Activated CD8-positive, alpha-beta memory T cell treated with anti-CD3 and anti-CD28 coated beads, Interleukin-2, amount 10 ng/mL, durations not matched to agents 7 days and 5 days (primary cell): ENCODE measurements around the gene PCDHGA3. TPM values are rescaled to one million over a fixed set of nuclear protein-coding genes. Genes with fewer than 3 reads are reported as not detected.
"Not testable (repeated sequence)": the region's sequence is repeated elsewhere in the genome, so short reads cannot be mapped to it uniquely, and the experiment has no call there.

ENCODE experiments used
- ATAC-seq: fragments of 150-1000 bp; cut with Tn5 transposase; one replicate; pipeline ENCODE4 v1.10.0; 2021; ENCODE audit warnings: moderate library complexity
- CTCF ChIA-PET: fragments of 350-600 bp; sonication (Branson Sonifier 250); formaldehyde crosslinking; loops from one replicate; lab custom pipeline; 2021; ENCODE audit warnings: antibody characterized with exemption; lab: Charles Lee
- DNase-seq: peaks from one replicate; pipeline ENCODE4 v3.0.0-alpha.2; 2020
- H3K27ac Mint-ChIP-seq: one replicate; pipeline ENCODE4 v1.8.0; 2021; ENCODE audit warnings: mild to moderate bottlenecking, mixed read lengths
- H3K27me3 Mint-ChIP-seq: one replicate; pipeline ENCODE4 v1.8.0; 2021; ENCODE audit warnings: mixed read lengths
- H3K36me3 Mint-ChIP-seq: one replicate; pipeline ENCODE4 v1.8.0; 2021; ENCODE audit warnings: mild to moderate bottlenecking, mixed read lengths
- H3K4me1 Mint-ChIP-seq: one replicate; pipeline ENCODE4 v1.8.0; 2021; ENCODE audit warnings: mixed read lengths
- H3K4me3 Mint-ChIP-seq: one replicate; pipeline ENCODE4 v1.8.0; 2021; ENCODE audit warnings: mild to moderate bottlenecking, moderate library complexity, mixed read lengths
- H3K9me3 Mint-ChIP-seq: one replicate; pipeline ENCODE4 v1.8.0; 2022; ENCODE audit warnings: low read depth, mixed read lengths
- total RNA-seq, 2 experiments: library from RNA; stranded (reverse); gene quantifications; one replicate each; pipeline ENCODE4 v1.2.3, GENCODE V29; 2021

Gene PCDHGA3
- total RNA-seq, 2 experiments from 2014 or later: 0.15 TPM; not detected in 1

DNA sequence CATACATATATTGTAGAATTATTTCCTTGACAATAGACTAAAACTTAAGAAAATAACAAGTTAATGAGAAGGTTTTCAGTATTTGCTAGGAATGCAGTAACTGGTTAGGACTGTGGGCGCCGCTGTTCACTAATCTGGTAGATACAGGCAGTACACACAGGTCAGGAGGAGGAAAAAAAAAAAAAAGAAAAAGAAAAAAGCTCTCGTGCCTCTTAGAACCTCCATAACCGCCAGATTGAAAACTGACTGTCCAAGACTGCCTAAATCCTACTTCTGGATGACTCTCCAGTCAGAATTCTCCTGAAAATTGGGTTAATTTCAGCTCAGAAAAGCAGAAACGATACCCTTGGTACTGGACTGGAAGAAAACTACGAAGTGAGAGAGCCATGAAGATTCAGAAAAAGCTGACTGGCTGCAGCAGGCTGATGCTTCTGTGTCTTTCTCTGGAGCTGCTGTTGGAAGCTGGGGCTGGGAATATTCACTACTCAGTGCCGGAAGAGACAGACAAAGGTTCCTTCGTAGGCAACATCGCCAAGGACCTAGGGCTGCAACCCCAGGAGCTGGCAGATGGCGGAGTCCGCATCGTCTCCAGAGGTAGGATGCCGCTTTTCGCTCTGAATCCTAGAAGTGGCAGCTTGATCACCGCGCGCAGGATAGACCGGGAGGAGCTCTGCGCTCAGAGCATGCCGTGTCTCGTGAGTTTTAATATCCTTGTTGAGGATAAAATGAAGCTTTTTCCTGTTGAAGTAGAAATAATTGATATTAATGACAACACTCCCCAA lies 13.1 kb upstream of the PCDHGA3 start, which contains the start of gene PCDHGA1:
Gene PCDHGA1 (plus strand): TSS at position 216 of the 782 bp plus-strand sequence.
- no peak within 1 kb of the TSS for H3K27ac Mint-ChIP-seq
- no peak within 1 kb of the TSS for H3K4me3 Mint-ChIP-seq
- CTCF ChIA-PET: interaction anchor here (0.7 to 3.2 kb wide), 8 partner anchors 8 to 585 kb away, joined by 3 to 35 read pairs (median 4); partner anchors contain the start of genes PCDHGA2, PCDHGA3, PCDHGA4 and TAF7
- peak; percentile 44 for ATAC-seq
- DNase-seq: no peak
- peaks cover 14% of the 10 kb centered on the region for H3K9me3 Mint-ChIP-seq
- peaks cover 7% of the 10 kb centered on the region for H3K4me1 Mint-ChIP-seq
- peaks cover 49% of the 10 kb centered on the region for H3K27me3 Mint-ChIP-seq
- H3K36me3 Mint-ChIP-seq: peaks cover 2% of the 10 kb centered on the region

DNA sequence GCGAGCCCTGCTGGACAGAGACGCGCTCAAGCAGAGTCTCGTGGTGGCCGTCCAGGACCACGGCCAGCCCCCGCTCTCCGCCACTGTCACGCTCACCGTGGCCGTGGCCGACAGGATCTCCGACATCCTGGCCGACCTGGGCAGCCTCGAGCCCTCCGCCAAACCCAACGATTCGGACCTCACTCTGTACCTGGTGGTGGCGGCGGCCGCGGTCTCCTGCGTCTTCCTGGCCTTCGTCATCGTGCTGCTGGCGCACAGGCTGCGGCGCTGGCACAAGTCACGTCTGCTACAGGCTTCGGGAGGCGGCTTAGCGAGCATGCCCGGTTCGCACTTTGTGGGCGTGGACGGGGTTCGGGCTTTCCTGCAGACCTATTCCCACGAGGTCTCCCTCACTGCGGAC lies 11.1 kb upstream of the PCDHGA3 start:
- H3K36me3 Mint-ChIP-seq, ATAC-seq, H3K4me3 Mint-ChIP-seq, H3K27ac Mint-ChIP-seq, DNase-seq, H3K4me1 Mint-ChIP-seq: not testable (repeated sequence)
- CTCF ChIA-PET: interaction anchor here (1.8 kb wide), 1 partner anchor 12 kb away, joined by 7 read pairs; the partner anchor contains the start of gene TAF7
- Mint-ChIP-seq H3K9me3 (peaks cover 13% of the 10 kb centered on the region), H3K27me3 (peaks cover 58% of the 10 kb centered on the region)

DNA sequence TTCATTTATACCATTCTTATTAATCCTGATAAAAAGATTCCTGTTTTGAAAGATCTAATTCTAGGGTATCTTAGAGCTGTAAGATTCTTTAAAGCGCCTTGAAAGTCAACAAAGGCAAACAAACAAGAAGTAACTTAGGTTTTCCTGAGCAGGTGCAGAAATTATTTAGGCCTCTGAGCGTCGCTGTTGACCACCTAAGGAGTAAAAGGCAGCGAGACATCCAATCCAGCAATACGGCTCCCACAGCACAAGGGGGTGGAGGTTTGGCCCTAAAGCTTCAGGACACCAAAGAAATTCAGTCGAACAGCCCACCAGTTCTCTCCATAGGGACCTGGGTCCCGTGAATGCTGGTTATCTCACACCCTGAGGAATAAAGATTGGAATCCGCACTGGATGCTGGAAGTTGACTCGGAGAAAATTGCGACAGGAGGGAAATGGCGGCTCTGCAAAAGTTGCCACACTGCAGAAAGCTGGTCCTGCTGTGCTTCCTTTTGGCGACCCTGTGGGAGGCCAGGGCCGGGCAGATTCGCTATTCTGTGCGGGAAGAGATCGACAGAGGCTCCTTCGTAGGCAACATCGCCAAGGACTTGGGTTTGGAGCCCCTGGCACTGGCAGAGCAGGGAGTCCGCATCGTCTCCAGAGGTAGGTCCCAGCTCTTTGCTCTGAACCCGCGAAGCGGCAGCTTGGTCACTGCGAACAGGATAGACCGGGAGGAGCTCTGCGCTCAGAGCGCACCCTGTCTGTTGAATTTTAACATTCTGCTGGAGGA lies 4.9 kb upstream of the PCDHGA3 start, which contains the start of gene PCDHGA2:
Gene PCDHGA2 (plus strand): TSS at position 223 of the 769 bp plus-strand sequence.
- DNase-seq: no peak
- CTCF ChIA-PET: interaction anchor here (1.3 to 1.4 kb wide), 2 partner anchors 9 kb away, joined by 4 to 6 read pairs; partner anchors contain the start of gene PCDHGA1

DNA sequence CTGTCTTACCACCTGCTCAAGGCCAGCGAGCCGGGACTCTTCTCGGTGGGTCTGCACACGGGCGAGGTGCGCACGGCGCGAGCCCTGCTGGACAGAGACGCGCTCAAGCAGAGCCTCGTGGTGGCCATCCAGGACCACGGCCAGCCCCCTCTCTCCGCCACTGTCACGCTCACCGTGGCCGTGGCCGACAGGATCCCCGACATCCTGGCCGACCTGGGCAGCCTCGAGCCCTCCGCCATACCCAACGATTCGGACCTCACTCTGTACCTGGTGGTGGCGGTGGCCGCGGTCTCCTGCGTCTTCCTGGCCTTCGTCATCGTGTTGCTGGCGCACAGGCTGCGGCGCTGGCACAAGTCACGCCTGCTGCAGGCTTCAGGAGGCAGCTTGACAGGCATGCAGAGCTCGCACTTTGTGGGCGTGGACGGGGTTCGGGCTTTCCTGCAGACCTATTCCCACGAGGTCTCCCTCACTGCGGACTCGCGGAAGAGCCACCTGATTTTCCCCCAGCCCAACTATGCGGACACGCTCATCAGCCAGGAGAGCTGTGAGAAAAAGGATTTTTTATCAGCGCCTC lies 2.8 kb upstream of the PCDHGA3 start:
- H3K4me3 Mint-ChIP-seq, H3K4me1 Mint-ChIP-seq, H3K27ac Mint-ChIP-seq, DNase-seq, ATAC-seq, H3K9me3 Mint-ChIP-seq, H3K36me3 Mint-ChIP-seq: not testable (repeated sequence)
- CTCF ChIA-PET: interaction anchor here (1.0 kb wide), 1 partner anchor 20 kb away, joined by 3 read pairs; the partner anchor contains the start of gene TAF7
- peaks cover 44% of the 10 kb centered on the region for H3K27me3 Mint-ChIP-seq

More for the DNA sequence above, 4.9 kb upstream of the PCDHGA3 start, which contains the start of gene PCDHGA2:
- ATAC-seq: no peak
- Mint-ChIP-seq H3K4me3 (no peak within 1 kb of the TSS), H3K9me3 (peaks cover 14% of the 10 kb centered on the region), H3K27ac (no peak within 1 kb of the TSS), H3K27me3 (peaks cover 54% of the 10 kb centered on the region), H3K36me3 (peaks cover 3% of the 10 kb centered on the region), H3K4me1 (no peaks in the 10 kb centered on the region)

DNA sequence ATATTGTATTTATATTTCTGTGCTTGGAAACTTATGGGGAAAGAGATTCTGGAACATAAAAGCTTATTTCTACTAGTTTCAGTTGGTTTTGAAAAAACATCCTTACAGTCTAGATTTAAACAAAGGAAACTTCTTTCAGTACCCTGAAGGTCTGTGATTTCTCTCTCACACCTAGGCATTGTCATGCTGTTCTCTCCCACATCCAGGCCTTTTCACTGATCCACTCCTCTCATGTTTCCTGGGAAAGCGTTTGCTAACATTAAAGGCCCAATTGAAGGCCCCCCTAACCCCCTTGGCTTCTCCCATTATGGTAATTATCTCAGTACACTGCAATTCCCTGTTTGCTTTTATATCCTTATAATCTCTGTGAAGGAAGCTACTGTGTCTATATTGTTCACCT lies 856 bp upstream of the PCDHGA3 start:
- no peak overlapping the region for H3K4me3 Mint-ChIP-seq

DNA sequence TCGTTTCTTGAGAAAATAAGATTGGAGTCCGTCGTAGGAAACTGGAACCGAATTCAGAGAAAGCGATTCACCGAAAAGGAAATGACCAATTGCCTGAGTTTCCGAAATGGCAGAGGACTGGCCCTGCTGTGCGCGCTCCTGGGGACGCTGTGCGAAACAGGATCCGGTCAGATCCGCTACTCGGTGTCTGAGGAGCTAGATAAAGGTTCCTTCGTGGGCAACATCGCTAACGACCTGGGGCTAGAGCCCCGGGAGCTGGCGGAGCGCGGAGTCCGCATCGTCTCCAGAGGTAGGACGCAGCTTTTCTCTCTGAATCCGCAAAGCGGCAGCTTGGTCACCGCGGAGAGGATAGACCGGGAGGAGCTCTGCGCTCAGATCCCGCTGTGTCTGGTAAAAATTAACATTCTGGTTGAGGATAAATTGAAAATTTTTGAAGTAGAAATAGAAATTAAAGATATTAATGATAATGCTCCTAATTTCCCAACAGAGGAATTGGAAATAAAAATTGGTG lies 379 bp downstream of the PCDHGA3 start:
- DNase-seq (no peak), ATAC-seq (no peak)
- H3K27ac Mint-ChIP-seq: no peak overlapping the region
- H3K9me3 Mint-ChIP-seq: peaks cover 11% of the 10 kb centered on the region
- CTCF ChIA-PET: interaction anchor here (1.0 to 2.2 kb wide), 11 partner anchors 9 to 181 kb away, joined by 3 to 6 read pairs (median 3); partner anchors contain the start of genes PCDHGA4, PCDHGB5 and PCDHGB6
- H3K4me1 Mint-ChIP-seq: no peaks in the 10 kb centered on the region
- H3K36me3 Mint-ChIP-seq: peaks cover 6% of the 10 kb centered on the region
- H3K4me3 Mint-ChIP-seq: peak overlapping the region; percentile 61
- peaks cover 23% of the 10 kb centered on the region for H3K27me3 Mint-ChIP-seq

More for the DNA sequence above, 856 bp upstream of the PCDHGA3 start:
- Mint-ChIP-seq H3K27me3 (peaks cover 35% of the 10 kb centered on the region), H3K27ac (no peak overlapping the region), H3K4me1 (no peaks in the 10 kb centered on the region), H3K36me3 (peaks cover 8% of the 10 kb centered on the region), H3K9me3 (peaks cover 15% of the 10 kb centered on the region)
- CTCF ChIA-PET: interaction anchor here (1.3 kb wide), 1 partner anchor 55 kb away, joined by 3 read pairs; the partner anchor contains the start of gene PCDHGB5
- DNase-seq: no peak
- ATAC-seq: no peak

DNA sequence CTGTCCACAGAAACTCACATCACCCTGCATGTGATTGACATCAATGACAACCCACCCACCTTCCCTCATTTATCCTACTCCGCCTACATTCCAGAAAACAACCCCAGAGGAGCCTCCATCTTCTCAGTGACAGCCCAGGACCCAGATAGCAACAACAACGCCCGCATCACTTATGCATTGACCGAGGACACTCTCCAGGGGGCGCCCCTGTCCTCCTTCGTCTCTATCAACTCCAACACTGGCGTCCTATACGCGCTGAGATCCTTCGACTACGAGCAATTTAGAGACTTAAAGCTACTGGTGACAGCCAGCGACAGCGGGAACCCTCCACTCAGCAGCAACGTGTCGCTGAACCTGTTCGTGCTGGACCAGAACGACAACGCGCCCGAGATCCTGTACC lies 1.7 kb downstream of the PCDHGA3 start:
- no peaks in the 10 kb centered on the region for H3K4me1 Mint-ChIP-seq
- CTCF ChIA-PET: interaction anchor here (2.2 kb wide), 1 partner anchor 26 kb away, joined by 6 read pairs; no protein-coding TSS in a partner anchor
- H3K36me3 Mint-ChIP-seq: peaks cover 6% of the 10 kb centered on the region
- no peak overlapping the region for H3K4me3 Mint-ChIP-seq
- H3K27ac Mint-ChIP-seq: no peak overlapping the region
- ATAC-seq (no peak), DNase-seq (no peak)
- peaks cover 18% of the 10 kb centered on the region for H3K27me3 Mint-ChIP-seq
- peaks cover 11% of the 10 kb centered on the region for H3K9me3 Mint-ChIP-seq

DNA sequence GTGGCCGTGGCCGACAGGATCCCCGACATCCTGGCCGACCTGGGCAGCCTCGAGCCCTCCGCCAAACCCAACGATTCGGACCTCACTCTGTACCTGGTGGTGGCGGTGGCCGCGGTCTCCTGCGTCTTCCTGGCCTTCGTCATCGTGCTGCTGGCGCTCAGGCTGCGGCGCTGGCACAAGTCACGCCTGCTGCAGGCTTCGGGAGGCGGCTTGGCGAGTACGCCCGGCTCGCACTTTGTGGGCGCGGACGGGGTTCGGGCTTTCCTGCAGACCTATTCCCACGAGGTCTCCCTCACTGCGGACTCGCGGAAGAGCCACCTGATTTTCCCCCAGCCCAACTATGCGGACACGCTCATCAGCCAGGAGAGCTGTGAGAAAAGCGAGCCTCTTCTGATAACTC lies 2.4 kb downstream of the PCDHGA3 start:
- H3K27ac Mint-ChIP-seq, ATAC-seq, H3K4me1 Mint-ChIP-seq, H3K4me3 Mint-ChIP-seq, CTCF ChIA-PET, H3K36me3 Mint-ChIP-seq, DNase-seq: not testable (repeated sequence)
- peaks cover 11% of the 10 kb centered on the region for H3K9me3 Mint-ChIP-seq
- H3K27me3 Mint-ChIP-seq: peaks cover 24% of the 10 kb centered on the region

DNA sequence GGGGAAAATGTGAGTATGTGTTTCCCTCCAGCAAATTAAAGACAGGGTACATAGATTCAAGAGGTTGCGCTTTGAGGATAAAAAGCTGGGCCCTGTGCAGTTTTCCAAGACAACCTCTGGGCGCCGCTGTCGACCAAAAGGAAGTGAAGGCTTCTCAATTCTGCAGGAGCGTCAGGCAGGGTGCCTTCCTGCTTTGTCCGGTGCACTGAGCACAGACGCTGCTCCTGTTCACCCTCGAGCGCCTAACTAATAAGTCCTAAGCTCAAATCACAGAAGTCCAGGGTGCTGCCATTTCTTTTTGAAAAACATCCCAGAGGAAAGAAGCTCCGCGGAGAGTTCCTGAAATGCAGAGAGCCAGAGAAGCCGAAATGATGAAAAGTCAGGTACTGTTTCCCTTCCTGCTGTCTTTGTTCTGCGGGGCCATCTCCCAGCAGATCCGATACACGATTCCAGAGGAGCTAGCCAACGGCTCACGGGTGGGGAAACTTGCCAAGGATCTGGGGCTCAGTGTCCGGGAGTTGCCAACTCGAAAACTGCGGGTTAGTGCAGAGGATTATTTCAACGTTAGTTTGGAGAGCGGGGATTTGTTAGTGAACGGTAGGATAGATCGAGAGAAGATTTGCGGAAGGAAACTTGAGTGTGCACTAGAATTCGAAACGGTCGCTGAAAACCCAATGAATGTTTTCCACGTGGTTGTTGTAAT lies 6.4 kb downstream of the PCDHGA3 start, which contains the start of gene PCDHGB1:
Gene PCDHGB1 (plus strand): TSS at position 183 of the 703 bp plus-strand sequence. CDS start 162 bp downstream, at position 345.
- peak within 1 kb of the TSS; percentile 26 for H3K4me3 Mint-ChIP-seq
- CTCF ChIA-PET: interaction anchor here (1.0 to 1.4 kb wide), 3 partner anchors 14 to 214 kb away, joined by 3 to 5 read pairs (median 3); partner anchors contain the start of genes PCDHGA10 and PCDHGA5
- peaks cover 23% of the 10 kb centered on the region for H3K27me3 Mint-ChIP-seq
- H3K4me1 Mint-ChIP-seq: no peaks in the 10 kb centered on the region
- H3K27ac Mint-ChIP-seq: no peak within 1 kb of the TSS
- peaks cover 13% of the 10 kb centered on the region for H3K9me3 Mint-ChIP-seq
- H3K36me3 Mint-ChIP-seq: peaks cover 9% of the 10 kb centered on the region
- peak; percentile 58 for DNase-seq
- no peak for ATAC-seq

DNA sequence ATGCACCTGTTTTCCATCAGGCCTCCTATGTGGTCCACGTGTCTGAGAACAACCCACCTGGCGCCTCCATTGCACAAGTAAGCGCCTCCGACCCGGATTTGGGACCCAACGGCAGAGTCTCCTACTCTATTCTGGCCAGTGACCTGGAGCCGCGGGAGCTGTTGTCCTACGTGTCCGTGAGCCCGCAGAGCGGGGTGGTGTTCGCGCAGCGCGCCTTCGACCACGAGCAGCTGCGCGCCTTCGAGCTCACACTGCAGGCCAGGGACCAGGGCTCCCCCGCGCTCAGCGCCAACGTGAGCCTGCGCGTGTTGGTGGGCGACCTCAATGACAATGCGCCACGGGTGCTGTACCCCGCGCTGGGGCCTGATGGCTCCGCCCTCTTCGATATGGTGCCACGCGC lies 8.0 kb downstream of the PCDHGA3 start:
- Mint-ChIP-seq H3K4me1 (no peaks in the 10 kb centered on the region), H3K36me3 (peaks cover 5% of the 10 kb centered on the region), H3K9me3 (peaks cover 17% of the 10 kb centered on the region), H3K4me3 (no peak overlapping the region), H3K27ac (no peak overlapping the region), H3K27me3 (peaks cover 37% of the 10 kb centered on the region)
- DNase-seq (no peak), ATAC-seq (no peak)
- CTCF ChIA-PET: no interaction called here

DNA sequence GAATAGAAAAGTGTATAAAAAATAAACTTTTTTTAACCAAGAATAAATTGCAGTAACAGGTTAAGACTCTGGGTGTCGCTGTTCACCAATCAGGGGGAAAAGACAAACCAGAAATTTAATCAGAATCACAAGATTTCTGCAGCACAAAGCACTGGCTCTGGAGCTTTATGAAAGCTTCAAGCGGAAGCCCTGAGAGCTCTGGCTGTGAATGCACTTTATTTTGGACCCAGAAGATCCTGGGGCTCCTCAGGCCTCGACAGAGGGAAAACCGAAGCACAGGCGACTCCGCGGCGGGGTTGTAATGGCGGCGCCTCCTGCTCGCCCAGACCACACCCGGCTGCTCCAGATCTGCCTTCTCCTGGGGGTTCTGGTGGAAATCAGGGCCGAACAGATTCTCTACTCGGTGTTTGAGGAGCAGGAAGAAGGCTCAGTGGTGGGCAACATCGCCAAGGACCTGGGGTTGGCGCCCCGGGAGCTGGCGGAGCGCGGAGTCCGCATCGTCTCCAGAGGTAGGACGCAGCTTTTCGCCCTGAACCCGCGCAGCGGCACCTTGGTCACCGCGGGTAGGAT lies 11.4 kb downstream of the PCDHGA3 start, which contains the start of gene PCDHGA4:
Gene PCDHGA4 (plus strand): TSS at position 122 of the 570 bp plus-strand sequence. CDS start 87 bp downstream, at position 209.
- Mint-ChIP-seq H3K27me3 (peaks cover 47% of the 10 kb centered on the region), H3K4me3 (no peak within 1 kb of the TSS), H3K27ac (no peak within 1 kb of the TSS), H3K4me1 (peaks cover 2% of the 10 kb centered on the region), H3K36me3 (peaks cover 6% of the 10 kb centered on the region), H3K9me3 (peaks cover 14% of the 10 kb centered on the region)
- ATAC-seq (no peak), DNase-seq (no peak)
- CTCF ChIA-PET: interaction anchor here (1.1 to 1.2 kb wide), 5 partner anchors 11 to 203 kb away, joined by 4 to 8 read pairs (median 4); partner anchors contain the start of genes PCDHGA1, PCDHGA11, PCDHGA3 and PCDHGB3
